NOMO-1 treated with dmso at 0.1 percent for 144 hours (cell line): ENCODE results near the gene CRISPLD2.

ENCODE experiments used
- DNase-seq: peaks from one replicate; lab custom pipeline; 2025; ENCODE audit not compliant: unreplicated experiment; lab: John Stamatoyannopoulos, UW

The CRISPLD2 gene

DNA sequence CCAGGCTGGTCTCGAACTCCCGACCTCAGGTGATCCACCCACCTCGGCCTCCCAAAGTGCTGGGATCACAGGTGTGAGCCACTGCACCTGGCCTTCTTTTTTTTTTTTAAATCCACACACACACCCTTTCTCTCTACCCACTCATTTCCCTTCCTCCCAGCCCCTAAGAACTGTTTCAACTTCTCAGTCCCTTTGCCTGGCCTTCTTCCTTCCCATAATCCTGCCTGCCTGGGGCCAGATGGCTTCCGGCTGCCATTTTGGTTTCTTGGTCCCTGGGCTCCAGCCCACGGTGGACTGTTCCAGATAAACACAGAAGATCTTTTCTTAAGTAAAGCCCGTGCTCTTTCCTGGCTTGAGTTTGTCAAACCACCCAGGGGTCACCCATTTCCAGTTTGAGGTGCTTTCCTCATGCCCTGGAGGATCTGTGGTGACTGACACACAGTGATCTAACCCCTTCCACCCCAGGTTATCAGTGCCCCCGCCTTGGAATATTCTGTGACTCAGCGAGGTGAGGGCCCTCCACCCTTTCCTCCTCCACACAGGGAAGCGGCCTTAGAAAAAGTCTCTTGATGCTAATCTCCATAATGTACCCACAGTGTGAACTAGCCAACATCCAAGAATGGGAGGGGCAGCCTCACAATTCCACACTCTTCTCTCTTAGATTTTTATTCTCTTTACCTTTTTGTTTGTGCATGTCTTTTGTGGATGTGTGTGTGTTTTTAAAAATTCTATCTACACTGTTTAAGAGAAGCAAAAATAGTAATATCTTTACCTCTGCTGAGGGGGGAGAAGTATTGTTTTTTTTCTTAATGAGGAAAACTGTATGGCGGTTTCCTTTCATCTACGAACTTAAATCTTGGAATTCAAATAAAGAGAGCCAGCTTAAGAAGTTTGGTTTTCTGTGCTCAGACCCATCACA is 60.0 kb downstream of the CRISPLD2 start:
- DNase-seq, result no peak

DNA sequence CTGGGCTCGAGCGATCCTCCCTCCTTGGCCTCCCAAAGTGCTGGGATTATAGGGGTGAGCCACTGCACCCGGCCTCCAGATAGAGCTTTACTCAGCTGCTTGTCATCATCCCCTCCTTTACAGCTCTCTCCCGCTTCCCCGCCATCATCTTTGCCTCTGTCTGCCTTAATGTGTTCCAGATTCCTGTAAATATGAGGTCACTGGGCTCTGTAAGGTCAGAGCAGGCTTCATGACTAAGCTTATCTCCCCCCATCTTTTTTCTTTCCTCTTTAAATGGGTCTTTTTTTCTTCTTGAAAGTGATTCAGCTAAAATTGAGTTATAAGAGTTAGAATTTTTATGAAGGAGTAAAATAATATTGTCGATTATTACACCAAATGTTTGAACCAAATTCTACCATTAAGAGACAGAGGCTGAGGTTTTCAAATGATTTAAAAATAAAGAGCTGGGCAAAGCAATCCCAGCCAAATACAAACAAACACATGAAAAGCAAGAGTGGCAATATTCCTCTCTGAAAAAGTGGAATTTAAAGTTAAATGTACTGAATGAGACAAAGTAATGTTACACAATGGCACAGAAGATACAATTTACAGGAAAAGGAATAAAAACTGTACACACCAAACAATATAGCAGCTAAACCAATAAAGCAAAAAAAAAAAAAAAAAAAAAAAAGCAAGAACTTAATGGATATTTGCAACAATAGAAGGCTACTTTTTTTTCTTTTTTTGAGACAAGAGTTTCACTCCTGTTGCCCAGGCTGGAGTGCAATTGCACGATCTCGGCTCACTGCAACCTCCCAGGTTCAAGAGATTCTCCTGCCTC is 62.1 kb downstream of the CRISPLD2 start:
- no peak for DNase-seq

DNA sequence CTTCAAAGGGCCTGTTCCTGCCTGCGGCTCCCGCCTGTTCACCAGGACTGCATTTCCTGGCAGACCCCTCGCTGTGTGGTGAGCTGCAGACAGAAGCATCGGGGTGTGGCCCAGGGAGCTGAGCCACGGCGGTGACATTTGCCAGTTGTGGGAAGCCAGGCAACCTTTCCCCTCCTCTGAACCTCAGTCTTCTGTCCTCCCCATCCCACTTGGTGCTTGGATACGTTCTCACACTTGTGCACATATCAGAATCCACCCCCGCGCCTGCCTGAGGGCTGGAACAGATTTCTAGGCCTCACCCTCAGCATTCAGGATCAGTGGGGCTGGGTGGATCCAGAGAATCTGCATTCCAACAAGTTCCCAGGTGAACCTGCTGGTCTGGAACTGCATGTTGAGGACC is 63.5 kb downstream of the CRISPLD2 start:
- no peak for DNase-seq

DNA sequence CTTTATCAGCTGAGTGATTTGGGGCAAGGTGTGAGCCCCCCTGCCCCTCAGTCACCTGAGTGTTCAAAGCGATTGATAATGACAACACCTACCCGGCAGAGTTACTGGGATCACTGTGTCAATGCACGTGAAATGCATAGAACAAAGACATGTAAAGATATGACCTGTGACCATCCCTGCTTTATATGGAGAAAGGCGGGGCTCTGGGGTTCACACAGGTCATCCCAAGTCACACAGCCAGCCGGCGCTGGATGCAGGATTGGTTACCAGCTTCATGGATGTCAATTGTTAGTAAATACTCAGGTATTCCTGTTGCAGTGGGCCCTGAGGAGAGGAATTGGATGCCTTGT is 64.4 kb downstream of the CRISPLD2 start:
- DNase-seq, result no peak

DNA sequence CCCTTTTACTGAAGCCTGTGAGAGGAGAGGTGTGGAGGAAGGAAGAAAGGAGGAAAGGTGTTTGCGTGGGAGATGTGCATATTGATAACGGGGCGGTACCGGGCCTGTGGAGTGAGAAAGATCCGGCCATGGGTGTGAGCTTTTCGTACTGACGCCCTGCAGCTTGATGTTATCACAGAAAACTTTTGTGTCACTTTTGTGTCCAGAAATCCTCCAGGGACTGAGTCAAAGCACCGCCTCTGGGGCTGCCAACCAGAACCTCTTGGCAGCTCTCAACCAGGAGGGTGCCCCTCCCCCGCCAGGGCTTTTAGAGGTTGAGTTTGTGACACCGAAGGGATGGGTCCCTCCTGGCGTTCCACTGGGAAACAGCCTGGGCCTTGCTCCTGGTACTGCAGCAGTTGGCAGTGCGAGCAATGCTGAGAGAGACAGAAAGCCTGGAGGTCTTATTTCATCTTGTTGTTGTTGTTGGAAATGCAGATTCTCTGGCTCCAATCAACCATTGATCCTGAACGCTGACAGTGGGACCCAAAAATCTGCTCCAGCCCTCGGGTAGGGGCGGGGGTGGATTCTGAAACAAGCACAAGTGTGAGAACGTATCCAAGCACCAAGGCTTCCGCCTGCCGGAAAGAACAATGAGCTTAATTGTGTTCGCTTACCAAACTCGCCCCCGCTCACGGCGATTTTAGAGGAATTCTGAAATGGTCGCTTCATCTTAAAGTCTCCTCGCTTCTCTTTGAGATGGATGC is 65.0 kb downstream of the CRISPLD2 start:
- DNase-seq, result no peak

GRCh38 chr16:84885342-84885910 is 65.6 kb downstream of the CRISPLD2 start:
- no peak for DNase-seq

DNA sequence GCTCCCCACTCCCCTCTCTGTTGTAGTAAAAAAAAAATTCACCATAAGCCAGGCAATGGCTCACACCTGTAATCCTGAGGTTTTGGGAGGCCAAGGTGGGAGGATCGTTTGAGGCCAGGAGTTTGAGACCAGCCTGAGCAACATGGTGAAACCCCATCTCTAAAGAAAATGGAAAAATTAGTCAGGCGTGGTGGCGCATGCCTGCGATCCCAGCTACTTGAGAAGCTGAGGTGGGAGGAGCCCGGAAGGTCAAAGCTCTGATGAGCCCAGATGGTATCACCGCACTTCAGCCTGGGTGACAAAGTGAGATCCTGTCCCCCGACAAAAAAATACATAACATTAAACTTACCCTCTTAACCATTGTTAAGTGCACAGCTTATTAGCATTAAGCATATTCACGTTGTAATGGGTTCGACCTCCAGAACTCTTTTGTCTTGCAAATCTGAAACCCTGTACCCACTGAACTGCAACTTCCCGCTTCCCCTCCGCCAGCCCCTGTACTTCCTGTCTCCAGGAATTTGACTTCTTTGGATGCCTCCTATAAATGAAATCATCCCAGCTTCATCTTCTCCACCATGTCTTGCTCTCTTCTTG is 66.8 kb downstream of the CRISPLD2 start:
- no peak for DNase-seq

DNA sequence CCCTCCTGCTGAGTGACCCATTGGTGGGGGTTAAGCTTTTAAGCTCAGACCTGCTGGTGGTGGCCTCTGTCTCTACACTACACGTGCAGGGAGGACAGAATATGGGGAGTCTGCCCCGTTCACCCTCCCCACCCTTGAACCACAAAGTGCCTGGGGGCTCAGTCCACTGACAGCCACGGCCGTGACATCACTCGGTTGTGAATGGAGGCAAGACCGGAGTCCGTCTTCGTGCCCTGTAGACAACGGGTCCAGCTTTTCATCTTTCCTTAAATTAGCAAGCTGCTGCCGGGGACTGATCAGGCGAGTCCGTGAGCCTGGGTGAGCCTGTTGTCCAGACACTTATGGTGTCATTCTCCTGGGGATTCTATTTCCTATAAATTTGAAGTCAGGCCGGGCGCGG is 67.4 kb downstream of the CRISPLD2 start:
- DNase-seq, result no peak

DNA sequence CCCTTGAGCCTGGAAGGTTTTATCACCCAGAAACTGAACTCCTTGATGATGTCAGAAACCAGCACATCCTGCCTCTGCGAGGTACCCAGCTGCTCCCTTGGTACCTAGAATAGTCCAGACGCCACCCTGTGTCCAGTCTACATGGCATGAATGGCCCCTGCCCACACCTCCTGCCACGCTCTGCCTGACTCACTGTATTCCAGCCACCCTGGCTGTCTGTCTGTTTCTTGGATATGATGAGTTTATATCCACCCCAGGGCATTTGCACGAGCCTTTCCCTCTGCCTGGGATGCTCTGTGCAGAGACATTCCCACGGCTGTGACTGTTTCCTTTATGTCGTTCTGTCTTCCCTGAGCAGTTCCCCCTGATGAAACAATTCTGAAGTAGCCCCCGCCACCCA is 68.7 kb downstream of the CRISPLD2 start:
- DNase-seq, result no peak

GRCh38 chr16:84889066-84889465 is 69.3 kb downstream of the CRISPLD2 start:
- DNase-seq, result no peak

GRCh38 chr16:84890427-84890826 is 70.6 kb downstream of the CRISPLD2 start:
- DNase-seq, result no peak

DNA sequence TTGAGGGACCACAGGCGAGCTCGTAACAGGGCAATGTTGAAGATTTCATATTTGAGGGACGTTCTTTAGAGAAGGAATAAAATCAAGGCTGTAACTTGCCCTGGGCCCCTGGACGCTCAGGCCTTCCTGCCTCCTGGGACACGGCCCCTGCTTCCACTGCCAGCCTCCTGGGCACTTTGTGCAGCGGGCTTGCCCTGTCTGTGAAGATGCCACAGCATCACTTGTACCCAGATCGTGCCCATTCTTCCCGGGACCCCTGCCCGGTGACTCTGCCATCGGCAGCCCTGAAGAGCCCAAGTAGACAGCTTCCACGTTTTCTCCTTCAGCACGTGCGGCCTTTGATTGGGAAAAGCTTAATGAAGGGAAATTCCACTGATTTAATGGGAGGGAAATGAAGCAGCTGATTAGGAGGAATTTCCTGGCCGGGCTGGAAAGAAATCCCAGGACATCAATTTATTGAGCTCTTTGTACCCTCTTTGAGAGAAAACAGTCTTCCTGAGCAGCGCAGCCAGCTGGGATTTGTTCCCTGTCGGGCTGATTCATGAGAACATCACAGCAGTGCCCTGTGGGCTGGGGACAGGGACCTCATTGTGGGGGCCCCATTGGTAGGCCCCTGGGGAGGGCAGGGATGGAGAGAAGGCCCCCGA is 71.5 kb downstream of the CRISPLD2 start:
- DNase-seq, result no peak

GRCh38 chr16:84892097-84892496 is 72.3 kb downstream of the CRISPLD2 start:
- DNase-seq, result no peak

DNA sequence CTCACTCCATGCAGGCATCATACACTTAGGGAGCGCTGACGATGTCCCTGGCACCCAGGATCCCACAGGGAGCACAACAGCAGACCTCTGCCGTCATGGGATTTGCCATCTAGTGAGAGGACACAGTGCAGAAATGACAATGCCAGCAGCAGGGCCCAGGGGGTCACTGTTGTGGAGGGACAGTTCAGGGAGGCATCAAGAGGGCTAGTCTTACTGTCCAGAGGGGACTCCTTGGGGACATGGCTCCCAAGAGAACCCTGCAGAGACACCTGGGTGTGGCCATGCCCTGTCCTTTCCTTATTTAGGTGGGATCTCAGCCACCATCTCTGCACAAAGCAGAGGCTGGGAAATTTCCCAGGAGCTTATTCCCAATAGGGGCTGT is 73.7 kb downstream of the CRISPLD2 start:
- DNase-seq, result no peak

GRCh38 chr16:84893849-84894599 is 74.2 kb downstream of the CRISPLD2 start:
- peak; percentile 97 for DNase-seq

GRCh38 chr16:84895016-84895415 is 75.2 kb downstream of the CRISPLD2 start:
- DNase-seq, result no peak

DNA sequence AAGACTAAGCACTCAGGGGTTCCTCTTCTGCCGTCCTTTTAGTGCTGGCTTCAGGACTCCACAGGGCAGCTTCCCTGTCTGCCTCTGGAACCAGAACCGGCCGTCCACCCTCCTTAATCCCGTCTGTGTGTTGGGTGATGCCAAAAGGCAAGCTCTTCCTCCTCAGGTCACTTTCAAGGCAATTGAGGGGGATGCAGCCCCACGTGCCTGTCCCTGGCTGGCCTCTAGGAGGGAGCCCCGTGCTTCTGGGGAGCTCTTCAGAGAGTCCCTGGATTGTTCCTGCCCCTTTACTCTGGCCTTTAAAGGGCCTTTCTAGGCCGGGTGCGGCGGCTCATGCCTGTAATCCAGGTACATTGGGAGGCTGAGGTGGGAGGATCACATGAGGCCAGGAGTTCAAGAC is 77.1 kb downstream of the CRISPLD2 start:
- no peak for DNase-seq

DNA sequence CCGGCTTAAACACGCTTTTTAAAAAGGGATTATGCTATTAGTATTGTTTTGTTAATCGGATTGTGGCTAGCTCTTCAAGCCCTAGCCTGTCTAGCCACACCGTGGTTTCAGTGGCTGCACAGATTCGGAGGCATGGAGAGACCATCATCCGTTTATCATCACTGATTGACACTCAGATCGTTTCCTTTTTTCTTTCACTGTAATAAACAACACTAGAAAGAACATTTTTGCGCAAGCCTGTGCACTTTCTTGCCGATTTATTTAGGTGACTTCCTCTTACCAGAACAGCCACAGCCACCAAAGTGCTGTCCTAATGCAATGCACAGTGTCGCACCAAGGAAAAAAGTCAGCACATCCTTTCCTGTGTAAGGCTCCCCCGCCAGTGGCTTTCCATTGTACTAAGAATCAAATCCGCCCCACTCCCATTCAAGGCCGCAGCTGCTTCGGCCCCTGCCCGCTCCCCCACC is 78.2 kb downstream of the CRISPLD2 start:
- DNase-seq, result peak; percentile 81

DNA sequence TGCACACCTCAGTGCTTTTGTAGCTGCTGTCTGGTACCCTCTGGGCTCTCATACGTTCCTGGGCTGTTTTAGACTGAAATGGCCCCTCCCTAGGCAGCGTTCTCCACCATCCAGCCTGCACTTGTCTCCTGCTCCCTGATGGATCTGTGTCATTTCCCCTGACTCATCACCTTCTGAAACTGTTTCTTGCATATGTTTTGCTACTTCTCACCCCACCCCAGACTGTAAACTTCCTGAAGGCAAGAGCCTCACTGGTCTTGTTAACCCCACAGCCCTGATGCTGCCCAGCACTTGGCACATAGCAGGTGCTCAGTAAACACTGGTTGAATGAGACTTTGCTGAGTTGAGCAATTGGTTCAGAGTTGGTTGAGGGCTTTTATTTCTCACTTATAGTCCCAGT is 78.7 kb downstream of the CRISPLD2 start:
- DNase-seq, result peak; percentile 48
